HepG2 (cell line): Measurements from ENCODE around the gene TUBB2B. TPM values are rescaled to one million over a fixed set of nuclear protein-coding genes. Genes with fewer than 3 reads are reported as not detected.

Experiments
- BCL3 ChIP-seq: sonication (generic); formaldehyde crosslinking; IDR thresholded peaks from 2 replicates; pipeline ENCODE4 v1.5.1; 2020; ENCODE audit warnings: mild to moderate bottlenecking, missing genetic modification reagents, moderate library complexity
- CTCF ChIP-seq: sonication (generic); formaldehyde crosslinking; IDR thresholded peaks from 2 replicates; pipeline ENCODE4 v1.5.0; 2020; ENCODE audit warnings: mild to moderate bottlenecking, missing genetic modification reagents, moderate library complexity
- DDIT3 ChIP-seq: sonication (generic); formaldehyde crosslinking; IDR thresholded peaks from 2 replicates; pipeline ENCODE4 v1.4.0; 2020; ENCODE audit warnings: mild to moderate bottlenecking, missing genetic modification reagents
- DMAP1 ChIP-seq: IDR thresholded peaks from 2 replicates; pipeline ENCODE4 v1.6.1; 2016
- MAFG ChIP-seq: sonication (generic); formaldehyde crosslinking; IDR thresholded peaks from 2 replicates; pipeline ENCODE4 v1.5.1; 2020; ENCODE audit warnings: mild to moderate bottlenecking, missing genetic modification reagents
- MTF1 ChIP-seq: sonication (generic); formaldehyde crosslinking; IDR thresholded peaks from 2 replicates; pipeline ENCODE4 v1.5.0; 2020; ENCODE audit warnings: missing genetic modification reagents
- NR3C1 ChIP-seq: sonication (generic); formaldehyde crosslinking; IDR thresholded peaks from 2 replicates; pipeline ENCODE4 v1.4.0; 2020; ENCODE audit warnings: missing genetic modification reagents
- ONECUT2 ChIP-seq: sonication (generic); formaldehyde crosslinking; IDR thresholded peaks from 2 replicates; pipeline ENCODE4 v1.4.0; 2020; ENCODE audit warnings: missing genetic modification reagents
- RXRB ChIP-seq: IDR thresholded peaks from 2 replicates; pipeline ENCODE4 v1.6.1; 2016; ENCODE audit warnings: borderline replicate concordance, missing genetic modification reagents, missing compliant biosample characterization
- SRSF1 ChIP-seq: fragments of 200-400 bp; formaldehyde crosslinking; optimal IDR thresholded peaks from 2 replicates; pipeline ENCODE3; 2017; ENCODE audit warnings: mild to moderate bottlenecking, low read depth, low read length, moderate library complexity
- ZBTB44 ChIP-seq: sonication (generic); formaldehyde crosslinking; IDR thresholded peaks from 2 replicates; pipeline ENCODE4 v1.4.0; 2020; ENCODE audit warnings: missing genetic modification reagents
- ZNF10 ChIP-seq: sonication (generic); formaldehyde crosslinking; IDR thresholded peaks from 2 replicates; pipeline ENCODE4 v1.4.0; 2020; ENCODE audit warnings: mild to moderate bottlenecking, low read depth, missing genetic modification reagents, borderline replicate concordance
- ZNF136 ChIP-seq: sonication (generic); formaldehyde crosslinking; IDR thresholded peaks from 2 replicates; pipeline ENCODE4 v1.8.1; 2022; ENCODE audit warnings: low read depth, mild to moderate bottlenecking, moderate library complexity, missing genetic modification reagents
- ZNF18 ChIP-seq: sonication (generic); formaldehyde crosslinking; IDR thresholded peaks from 2 replicates; pipeline ENCODE4 v1.8.0; 2022; ENCODE audit warnings: mild to moderate bottlenecking, missing genetic modification reagents; ENCODE audit not compliant: insufficient replicate concordance
- ZNF552 ChIP-seq: sonication (generic); formaldehyde crosslinking; IDR thresholded peaks from 2 replicates; pipeline ENCODE4 v1.9.0; 2022; ENCODE audit warnings: missing genetic modification reagents, mild to moderate bottlenecking, borderline replicate concordance
- ZNF567 ChIP-seq: sonication (generic); formaldehyde crosslinking; IDR thresholded peaks from 2 replicates; pipeline ENCODE4 v1.8.1; 2023; ENCODE audit warnings: mild to moderate bottlenecking, missing genetic modification reagents, borderline replicate concordance
- ZNF605 ChIP-seq: sonication (generic); formaldehyde crosslinking; IDR thresholded peaks from 2 replicates; pipeline ENCODE4 v1.8.0; 2022; ENCODE audit warnings: mild to moderate bottlenecking, missing genetic modification reagents
- ZNF672 ChIP-seq: sonication (generic); formaldehyde crosslinking; IDR thresholded peaks from 2 replicates; pipeline ENCODE4 v1.8.1; 2022; ENCODE audit warnings: missing genetic modification reagents
- ZNF737 ChIP-seq: sonication (generic); formaldehyde crosslinking; IDR thresholded peaks from 2 replicates; pipeline ENCODE4 v1.5.0; 2020; ENCODE audit warnings: missing genetic modification reagents, mild to moderate bottlenecking, borderline replicate concordance
- ZSCAN5A ChIP-seq: sonication (generic); formaldehyde crosslinking; IDR thresholded peaks from 2 replicates; pipeline ENCODE4 v1.8.0; 2022; ENCODE audit warnings: mild to moderate bottlenecking, missing genetic modification reagents, borderline replicate concordance
- polyA plus RNA-seq, 8 experiments: library from polyadenylated mRNA; depleted of rRNA in 3 of 8; stranded (reverse) in 7 of 8; unstranded in 1 of 8; fragments of >200 nt; fragmentation: Illumina TruSeq in 4 of 8; extraction: Trizol in 4 of 8; gene quantifications; 2 replicates each; pipeline versions ENCODE4 v1.2.1 to v1.2.3, GENCODE V29; 2011 to 2016; ENCODE audit warnings: low read depth in 4 of 8, missing spikeins in 1 of 8, mixed read lengths in 1 of 8; ENCODE audit not compliant: insufficient read depth in 1 of 8
- total RNA-seq, 5 experiments: library from RNA; depleted of rRNA; stranded (reverse); fragments of >200 nt; fragmentation: Illumina TruSeq; extraction: Trizol; gene quantifications; 2 replicates each; pipeline ENCODE4 v1.2.3, GENCODE V29; 2016; ENCODE audit warnings: low read depth in 1 of 5

Gene TUBB2B
- total and polyA plus RNA-seq, 2 of the 13 experiments (the other 11 are each of a cell fraction or from before 2014, with no cell fraction given) = 10.3 to 23.6 TPM

GRCh38 chr6:3251462-3252314, 24.2 kb upstream of the TUBB2B start (continued):
- no peak for TF ChIP-seq ZBTB44 (CRISPR knock-in tag)
- no peak for TF ChIP-seq ONECUT2
- TF ChIP-seq ZNF136 (CRISPR knock-in tag) = no peak
- no peak for TF ChIP-seq ZNF672
- TF ChIP-seq ZNF18 (CRISPR knock-in tag) = peak; percentile 27
- no peak for TF ChIP-seq ZNF10 (CRISPR knock-in tag)
- TF ChIP-seq BCL3 (CRISPR knock-in tag) = no peak; the same call in 1 of the 2 replicates
- TF ChIP-seq MAFG (CRISPR knock-in tag) = no peak
- no peak for TF ChIP-seq SRSF1
- TF ChIP-seq RXRB = no peak
- no peak for TF ChIP-seq ZSCAN5A
- TF ChIP-seq ZNF567 (CRISPR knock-in tag) = no peak
- TF ChIP-seq ZNF605 = no peak
- TF ChIP-seq DDIT3 (CRISPR knock-in tag) = no peak
- TF ChIP-seq MTF1 (CRISPR knock-in tag) = no peak
- no peak for TF ChIP-seq ZNF737 (CRISPR knock-in tag)
- no peak for TF ChIP-seq ZNF552 (CRISPR knock-in tag)
- TF ChIP-seq NR3C1 (CRISPR knock-in tag) = no peak
- TF ChIP-seq CTCF (CRISPR knock-in tag) = peak; percentile 96
- peak; percentile 65; the same call in 1 of the 2 replicates for TF ChIP-seq DMAP1 (CRISPR knock-in tag)
